Measurements from ENCODE around the gene TRMT44. TPM values are rescaled to one million over a fixed set of nuclear protein-coding genes. Genes with fewer than 3 reads are reported as not detected.

TRMT44 gene, protein sequence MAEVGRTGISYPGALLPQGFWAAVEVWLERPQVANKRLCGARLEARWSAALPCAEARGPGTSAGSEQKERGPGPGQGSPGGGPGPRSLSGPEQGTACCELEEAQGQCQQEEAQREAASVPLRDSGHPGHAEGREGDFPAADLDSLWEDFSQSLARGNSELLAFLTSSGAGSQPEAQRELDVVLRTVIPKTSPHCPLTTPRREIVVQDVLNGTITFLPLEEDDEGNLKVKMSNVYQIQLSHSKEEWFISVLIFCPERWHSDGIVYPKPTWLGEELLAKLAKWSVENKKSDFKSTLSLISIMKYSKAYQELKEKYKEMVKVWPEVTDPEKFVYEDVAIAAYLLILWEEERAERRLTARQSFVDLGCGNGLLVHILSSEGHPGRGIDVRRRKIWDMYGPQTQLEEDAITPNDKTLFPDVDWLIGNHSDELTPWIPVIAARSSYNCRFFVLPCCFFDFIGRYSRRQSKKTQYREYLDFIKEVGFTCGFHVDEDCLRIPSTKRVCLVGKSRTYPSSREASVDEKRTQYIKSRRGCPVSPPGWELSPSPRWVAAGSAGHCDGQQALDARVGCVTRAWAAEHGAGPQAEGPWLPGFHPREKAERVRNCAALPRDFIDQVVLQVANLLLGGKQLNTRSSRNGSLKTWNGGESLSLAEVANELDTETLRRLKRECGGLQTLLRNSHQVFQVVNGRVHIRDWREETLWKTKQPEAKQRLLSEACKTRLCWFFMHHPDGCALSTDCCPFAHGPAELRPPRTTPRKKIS
- polyA plus RNA-seq (ENCODE audit: insufficient read length in 3 of 3), result 10 to 100 TPM; 14.8 to 24.9 (median 17.6) TPM
- long read RNA-seq, donor 1, partial matches to known transcripts, result 0 of 2 reads
- long read RNA-seq, donor 1, other reads (novel, unspliced or antisense), result 0 of 2 reads
- long read RNA-seq, donor 2, partial matches to known transcripts, result 0 of 1 reads
- long read RNA-seq, donor 2, other reads (novel, unspliced or antisense), result 0 of 1 reads
- long read RNA-seq, donor 3, partial matches to known transcripts, result 0 of 1 reads
- long read RNA-seq, donor 3, other reads (novel, unspliced or antisense), result 0 of 1 reads
- long read RNA-seq, donor 4, partial matches to known transcripts, result 0 of 2 reads
- long read RNA-seq, donor 4, other reads (novel, unspliced or antisense), result 0 of 2 reads
- long read RNA-seq, donor 5, result 0 reads
- long read RNA-seq, donor 6, partial matches to known transcripts, result 0 of 5 reads
- long read RNA-seq, donor 6, other reads (novel, unspliced or antisense), result 0 of 5 reads
- long read RNA-seq, donor 7, partial matches to known transcripts, result 0 of 2 reads
- long read RNA-seq, donor 7, other reads (novel, unspliced or antisense), result 0 of 2 reads
- long read RNA-seq, donor 8, result 0 reads
- long read RNA-seq, donor 9, partial matches to known transcripts, result 0 of 1 reads
- long read RNA-seq, donor 9, other reads (novel, unspliced or antisense), result 0 of 1 reads
- long read RNA-seq, donor 10, result 0 reads
- long read RNA-seq, donor 11, partial matches to known transcripts, result 0 of 2 reads
- long read RNA-seq, donor 11, other reads (novel, unspliced or antisense), result 0 of 2 reads
- long read RNA-seq, donor 12, result 0 reads
- long read RNA-seq, donor 13, result 0 reads
- long read RNA-seq, donor 14, partial matches to known transcripts, result 0 of 1 reads
- long read RNA-seq, donor 14, other reads (novel, unspliced or antisense), result 0 of 1 reads
- long read RNA-seq, donor 15, partial matches to known transcripts, result 0 of 1 reads
- long read RNA-seq, donor 15, other reads (novel, unspliced or antisense), result 0 of 1 reads
- long read RNA-seq, donor 16, partial matches to known transcripts, result 0 of 5 reads
- long read RNA-seq, donor 16, other reads (novel, unspliced or antisense), result 0 of 5 reads

DNA sequence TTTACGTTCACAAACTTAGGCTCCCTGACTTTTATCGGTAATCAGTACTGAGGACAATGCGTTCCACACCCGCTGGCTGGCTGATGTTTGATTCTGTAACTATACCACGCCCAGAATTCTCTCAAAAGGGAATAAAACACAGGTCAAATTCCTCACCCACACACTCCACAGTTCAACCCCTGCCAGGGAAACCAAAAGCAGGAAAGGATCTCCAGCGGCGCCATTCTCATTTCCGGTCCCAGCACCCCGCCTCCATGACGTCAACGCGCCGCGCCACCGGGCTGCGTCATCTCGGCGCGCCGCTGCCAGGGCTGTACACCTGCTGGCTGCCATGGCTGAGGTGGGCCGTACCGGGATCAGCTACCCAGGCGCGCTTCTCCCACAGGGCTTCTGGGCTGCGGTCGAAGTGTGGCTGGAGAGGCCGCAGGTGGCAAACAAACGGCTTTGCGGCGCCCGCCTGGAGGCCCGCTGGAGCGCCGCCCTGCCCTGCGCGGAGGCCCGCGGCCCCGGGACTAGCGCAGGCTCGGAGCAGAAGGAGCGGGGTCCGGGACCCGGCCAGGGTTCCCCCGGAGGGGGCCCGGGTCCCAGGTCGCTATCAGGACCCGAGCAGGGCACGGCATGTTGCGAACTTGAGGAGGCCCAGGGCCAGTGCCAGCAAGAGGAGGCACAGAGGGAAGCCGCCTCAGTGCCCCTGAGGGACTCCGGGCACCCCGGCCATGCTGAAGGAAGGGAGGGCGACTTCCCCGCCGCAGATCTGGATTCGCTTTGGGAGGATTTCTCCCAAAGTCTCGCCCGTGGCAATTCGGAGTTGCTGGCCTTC, at the start of gene TRMT44, which contains the start of gene ACOX3:
Gene TRMT44, plus strand, starts transcription at position 286 of the 820 bp plus-strand sequence. Its CDS starts 46 bp downstream, at position 332.
Gene ACOX3, minus strand, starts transcription at position 232 of the 820 bp plus-strand sequence. CDS start 24,202 bp downstream, outside the sequence.
- peak; percentile 75 to 92 (median 88) for DNase-seq (ENCODE audit: extremely low read depth in 1 of 11, low read depth in 9 of 11, low spot score in 4 of 11)

DNA sequence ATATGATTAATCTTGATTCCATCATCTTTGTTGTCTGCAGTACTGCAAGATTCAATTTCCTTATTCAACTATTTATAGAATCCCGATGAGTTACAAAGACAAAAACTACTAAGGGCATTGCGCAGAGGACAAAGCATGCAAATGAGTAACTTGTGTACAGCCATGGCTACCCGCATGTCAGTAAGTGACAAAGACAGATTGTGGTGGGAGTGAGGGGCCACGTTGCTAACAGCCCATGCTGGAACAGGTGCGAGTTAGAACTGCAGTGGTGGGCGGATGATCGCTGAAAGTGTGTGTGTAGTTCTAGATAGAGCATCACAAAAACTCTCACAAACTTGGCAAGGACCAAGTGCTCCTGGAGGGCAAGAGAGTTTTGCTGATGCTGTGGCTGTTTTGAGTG, 49.5 kb upstream of the TRMT44 start:
- no peak for DNase-seq (ENCODE audit: extremely low read depth in 1 of 11, low read depth in 9 of 11, low spot score in 4 of 11)

DNA sequence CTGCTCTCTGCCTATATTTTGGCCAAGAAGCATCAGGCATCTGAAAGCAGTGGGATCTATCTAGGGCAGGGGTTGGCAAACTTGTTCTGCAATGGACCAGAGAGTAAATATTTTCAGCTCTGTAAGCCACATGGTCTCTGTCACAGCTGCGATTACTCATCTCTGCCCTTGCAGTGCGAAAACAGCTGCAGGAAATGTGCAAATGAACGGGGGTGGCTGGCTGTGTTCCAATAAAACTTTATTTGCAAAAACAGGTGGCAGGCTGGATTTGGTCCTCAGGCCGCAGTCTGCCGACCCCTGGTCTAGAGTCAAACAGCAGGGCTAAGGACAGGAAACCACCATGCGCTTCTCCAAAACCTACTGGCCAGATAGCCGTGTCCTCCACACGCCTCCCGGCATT, 48.6 kb upstream of the TRMT44 start:
- DNase-seq (ENCODE audit: extremely low read depth in 1 of 11, low read depth in 9 of 11, low spot score in 4 of 11), result no peak

DNA sequence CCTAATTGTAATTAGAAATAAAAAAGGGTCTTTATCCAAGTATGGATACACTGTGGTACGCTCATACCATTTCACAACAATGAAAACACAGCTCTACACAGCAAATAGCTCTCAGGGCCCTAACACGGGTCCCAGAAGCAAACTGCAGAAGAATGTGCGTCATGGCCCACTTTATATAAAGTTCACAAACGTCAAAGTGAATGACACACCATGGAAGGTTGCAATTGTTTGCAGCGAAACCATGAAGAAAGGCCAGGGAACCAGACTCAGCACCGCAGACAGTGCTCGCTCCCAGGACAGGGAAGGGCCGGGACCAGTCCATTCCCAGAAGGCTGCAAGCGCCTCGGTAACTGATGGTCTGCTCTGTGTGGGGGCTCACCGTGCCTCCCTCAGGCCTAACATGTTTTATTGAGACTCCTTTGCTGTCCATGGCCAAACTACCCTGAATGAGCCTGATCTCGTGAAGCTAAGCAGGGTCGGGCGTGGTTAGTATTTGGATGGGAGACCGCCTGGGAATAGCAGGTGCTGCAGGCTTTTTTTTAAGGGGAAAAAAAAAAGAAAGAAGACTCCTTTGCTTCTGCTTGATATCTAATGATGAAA, 47.9 kb upstream of the TRMT44 start:
- DNase-seq (ENCODE audit: extremely low read depth in 1 of 11, low read depth in 9 of 11, low spot score in 4 of 11), result no peak

DNA sequence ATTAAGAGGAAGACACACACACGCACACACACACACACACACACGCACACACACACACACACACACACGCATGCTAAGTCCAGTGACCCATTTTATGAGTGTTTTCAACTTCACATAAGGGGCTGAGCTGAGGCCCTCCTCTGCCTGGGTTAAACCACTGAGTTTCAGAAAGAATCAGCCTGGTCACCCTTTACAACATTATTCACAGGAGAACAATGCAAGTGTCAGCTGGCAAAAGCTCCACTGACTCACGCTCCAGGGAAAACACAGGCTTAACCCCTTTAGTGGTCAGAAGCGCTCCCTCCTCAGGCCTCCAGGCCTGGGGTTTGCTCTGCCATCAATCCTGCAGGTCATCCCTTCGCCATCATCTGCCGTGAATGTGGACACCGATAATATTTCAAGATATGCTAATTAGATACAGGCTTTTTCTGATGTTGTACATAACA, 47.0 kb upstream of the TRMT44 start:
- DNase-seq (ENCODE audit: extremely low read depth in 1 of 11, low read depth in 9 of 11, low spot score in 4 of 11), result peak in 3 of 11 donors; percentile 40 to 60 (median 50)

DNA sequence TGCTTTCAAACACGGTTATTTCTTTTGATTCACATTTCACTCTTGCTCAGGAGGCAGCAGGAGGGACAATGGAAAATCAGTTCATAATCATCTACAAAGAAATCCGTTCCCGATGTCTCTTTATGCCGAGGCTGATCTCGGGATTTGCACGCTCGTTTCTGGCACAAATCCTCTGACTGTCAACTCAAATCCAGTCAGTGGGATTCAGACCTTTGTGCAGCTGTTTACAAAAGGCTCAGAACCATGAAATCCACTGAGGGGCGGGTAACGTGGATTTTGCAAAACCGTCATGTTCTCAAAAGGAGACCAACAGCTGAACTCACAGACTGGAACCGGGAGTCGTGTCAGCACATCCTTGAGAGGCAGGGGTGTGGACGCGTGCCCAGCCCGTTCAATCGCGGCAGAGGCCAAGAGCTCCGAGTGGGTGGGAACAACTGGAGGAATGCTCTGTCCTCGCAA, 46.5 kb upstream of the TRMT44 start:
- DNase-seq (ENCODE audit: extremely low read depth in 1 of 11, low read depth in 9 of 11, low spot score in 4 of 11), result peak in 1 of 11 donors; percentile 39

DNA sequence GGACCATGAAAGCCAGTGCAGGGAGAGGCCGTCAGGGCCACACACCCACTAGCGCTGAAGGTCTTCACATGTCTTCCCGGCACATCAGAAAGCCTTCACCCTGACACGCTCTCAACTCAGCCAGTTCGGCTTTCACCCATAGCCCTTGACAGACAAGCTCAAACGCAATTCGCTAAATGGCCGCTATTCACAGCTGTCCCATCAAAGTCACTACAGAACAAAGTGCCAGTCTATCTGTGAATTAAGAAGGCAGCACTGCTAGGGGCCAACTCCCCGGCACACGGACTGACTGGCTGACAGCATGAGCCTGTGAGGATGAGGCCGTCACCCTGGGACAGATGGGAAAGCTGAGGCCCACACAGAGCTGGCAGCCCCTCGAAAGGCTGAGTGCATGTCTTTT, 45.8 kb upstream of the TRMT44 start:
- no peak for DNase-seq (ENCODE audit: extremely low read depth in 1 of 11, low read depth in 9 of 11, low spot score in 4 of 11)

DNA sequence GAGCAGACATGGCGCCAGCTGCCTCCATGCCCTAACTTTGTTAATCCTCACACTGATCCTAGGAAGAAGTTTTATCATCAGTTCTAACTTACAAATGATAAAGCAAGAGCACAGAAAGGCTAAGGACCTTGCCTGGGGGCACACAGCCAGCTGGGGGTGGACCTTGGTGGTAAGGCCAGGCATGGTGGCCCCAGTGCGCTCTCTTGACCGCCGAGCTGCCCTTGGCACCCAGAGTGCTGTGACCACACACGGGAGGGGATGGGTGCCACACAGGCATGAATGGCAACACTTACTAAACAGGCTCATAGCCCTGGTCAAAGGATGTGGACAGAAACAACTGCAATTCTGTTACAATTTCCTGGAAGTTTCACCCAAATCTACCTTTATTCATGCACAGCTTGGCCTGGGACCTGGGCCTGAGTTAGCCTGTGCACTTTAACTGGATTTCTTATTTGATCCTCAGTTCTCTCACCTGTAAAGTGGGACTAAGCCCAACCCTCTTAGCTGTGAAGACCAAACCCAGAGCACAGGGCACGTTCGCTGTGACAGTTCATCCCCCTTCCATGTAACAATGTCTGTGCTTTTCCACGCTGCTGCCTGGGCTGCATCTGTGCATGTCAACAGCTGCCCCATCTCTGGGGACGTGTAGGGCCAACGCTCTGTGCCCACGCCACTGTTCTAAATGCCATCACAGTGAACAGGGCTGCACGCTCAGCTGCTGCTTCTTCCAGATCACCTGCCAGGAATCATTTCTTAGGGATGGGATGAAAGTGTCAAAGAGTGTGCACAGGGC, 44.9 kb upstream of the TRMT44 start:
- DNase-seq (ENCODE audit: extremely low read depth in 1 of 11, low read depth in 9 of 11, low spot score in 4 of 11), result no peak

DNA sequence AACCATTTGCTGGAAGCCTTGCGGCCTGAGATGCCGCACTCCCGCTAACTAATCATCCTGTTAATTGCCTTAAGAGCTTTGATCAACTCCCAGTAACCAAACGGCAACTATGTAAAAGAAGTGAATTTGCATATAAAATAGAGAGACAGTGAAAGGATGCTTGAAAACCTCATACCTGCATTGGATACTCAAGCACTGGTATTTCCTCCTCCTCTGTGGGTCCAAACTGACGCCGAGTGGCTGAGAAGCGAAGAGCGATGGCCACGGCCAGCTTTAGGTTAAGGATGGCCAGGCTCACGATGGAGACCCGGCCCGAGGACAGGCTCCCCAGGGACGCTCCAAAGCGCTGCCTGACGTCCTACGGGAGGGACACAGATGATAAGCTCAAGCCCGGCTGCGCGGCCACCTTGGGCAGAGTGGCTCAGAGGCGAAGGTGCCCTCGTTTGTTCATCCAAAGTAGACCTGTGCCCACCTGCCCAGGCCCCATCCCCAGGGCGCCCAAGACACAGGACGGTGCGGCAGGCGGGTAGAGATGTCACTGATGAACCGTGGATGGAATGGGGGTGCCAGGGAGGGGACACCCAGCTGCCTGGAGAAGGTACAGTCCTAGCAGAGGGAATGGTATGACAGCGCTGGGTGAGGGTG, 43.7 kb upstream of the TRMT44 start:
- no peak for DNase-seq (ENCODE audit: extremely low read depth in 1 of 11, low read depth in 9 of 11, low spot score in 4 of 11)

DNA sequence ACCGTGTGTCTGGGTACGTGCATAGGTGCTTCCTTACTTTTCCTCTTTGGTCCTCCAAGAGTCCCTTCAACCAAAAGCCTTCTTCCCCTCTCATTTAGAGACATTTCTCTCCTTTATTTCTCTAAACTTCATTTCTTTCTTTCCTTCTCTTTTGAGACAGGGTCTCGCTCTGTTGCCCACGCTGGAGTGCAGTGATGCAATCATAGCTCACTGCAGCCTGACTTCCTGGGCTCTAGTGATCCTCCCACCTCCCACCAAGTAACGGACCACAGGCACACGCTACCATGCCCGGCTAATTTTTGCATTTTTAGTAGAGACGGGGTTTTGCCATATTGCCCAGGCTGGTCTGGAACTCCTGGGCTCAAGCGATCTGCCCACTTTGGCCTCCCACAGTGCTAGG, 42.2 kb upstream of the TRMT44 start:
- DNase-seq (ENCODE audit: extremely low read depth in 1 of 11, low read depth in 9 of 11, low spot score in 4 of 11), result no peak

DNA sequence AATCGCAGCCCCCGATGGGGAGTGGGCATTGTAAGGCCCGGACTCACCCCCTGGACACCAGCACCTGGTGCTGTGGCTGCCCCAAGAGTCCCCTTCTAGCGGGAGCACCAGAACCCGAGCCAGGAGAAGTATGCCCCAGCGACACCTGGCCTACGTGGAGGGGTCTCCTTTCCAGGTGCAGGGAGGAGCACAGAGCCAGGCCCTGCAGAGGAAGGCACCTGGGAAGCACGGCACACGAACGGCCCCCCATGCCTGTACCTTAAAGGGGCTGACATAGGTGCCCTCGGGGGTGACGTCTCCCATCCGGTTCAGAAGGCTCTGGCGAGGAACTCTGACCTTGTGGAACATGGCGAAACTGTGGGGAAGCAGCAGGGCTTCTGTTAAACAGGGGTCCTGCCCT, 41.3 kb upstream of the TRMT44 start:
- no peak for DNase-seq (ENCODE audit: extremely low read depth in 1 of 11, low read depth in 9 of 11, low spot score in 4 of 11)

DNA sequence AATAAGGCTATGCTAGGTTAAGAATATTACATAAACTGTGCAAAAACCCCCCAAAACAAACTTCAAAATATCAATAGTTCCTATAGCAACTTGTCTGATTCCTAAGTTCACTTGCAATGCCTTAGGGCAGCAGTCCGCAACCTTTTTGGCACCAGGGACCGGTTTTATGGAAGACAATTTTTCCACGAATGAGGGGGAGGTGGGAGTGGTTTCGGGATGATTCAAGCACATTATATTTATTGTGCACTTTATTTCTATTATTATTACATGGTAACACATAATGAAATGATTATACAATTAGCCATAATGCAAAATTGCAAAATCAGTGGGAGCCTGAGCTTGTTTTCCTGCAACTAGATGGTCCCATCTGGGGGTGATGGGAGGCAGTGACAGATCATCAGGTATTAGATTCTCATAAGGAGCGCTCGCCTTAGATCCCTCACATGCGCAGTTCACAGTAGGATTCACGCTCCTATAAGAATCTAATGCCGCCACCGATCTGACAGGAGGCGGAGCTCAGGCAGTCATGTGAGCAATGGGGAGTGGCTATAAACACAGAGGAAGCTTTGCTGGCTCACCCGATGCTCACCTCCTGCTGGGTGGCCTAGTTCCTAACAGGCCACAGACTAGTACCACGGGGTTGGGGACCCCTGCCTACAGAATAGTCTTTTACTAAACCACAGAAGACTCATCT, 39.8 kb upstream of the TRMT44 start:
- no peak for DNase-seq (ENCODE audit: extremely low read depth in 1 of 11, low read depth in 9 of 11, low spot score in 4 of 11)

DNA sequence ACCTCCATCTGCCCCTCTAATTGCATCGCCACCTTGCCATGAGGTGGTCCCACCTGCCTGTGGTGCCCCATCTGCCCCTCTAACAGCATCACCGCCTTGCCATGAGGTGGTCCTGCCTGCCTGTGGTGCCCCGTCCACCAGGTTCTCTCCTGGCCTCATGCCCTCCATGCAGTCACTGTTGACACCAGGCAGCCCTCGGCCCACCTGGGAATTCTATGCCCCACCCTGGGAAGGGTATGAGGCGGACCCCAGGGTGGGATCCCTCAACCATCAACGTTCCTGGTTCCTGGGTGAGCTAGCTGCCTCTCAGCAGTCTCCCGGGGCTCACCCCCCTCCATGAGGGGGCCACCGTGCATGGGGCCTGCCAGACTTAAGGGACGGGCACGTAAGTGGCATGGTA, 38.9 kb upstream of the TRMT44 start:
- no peak for DNase-seq (ENCODE audit: extremely low read depth in 1 of 11, low read depth in 9 of 11, low spot score in 4 of 11)

DNA sequence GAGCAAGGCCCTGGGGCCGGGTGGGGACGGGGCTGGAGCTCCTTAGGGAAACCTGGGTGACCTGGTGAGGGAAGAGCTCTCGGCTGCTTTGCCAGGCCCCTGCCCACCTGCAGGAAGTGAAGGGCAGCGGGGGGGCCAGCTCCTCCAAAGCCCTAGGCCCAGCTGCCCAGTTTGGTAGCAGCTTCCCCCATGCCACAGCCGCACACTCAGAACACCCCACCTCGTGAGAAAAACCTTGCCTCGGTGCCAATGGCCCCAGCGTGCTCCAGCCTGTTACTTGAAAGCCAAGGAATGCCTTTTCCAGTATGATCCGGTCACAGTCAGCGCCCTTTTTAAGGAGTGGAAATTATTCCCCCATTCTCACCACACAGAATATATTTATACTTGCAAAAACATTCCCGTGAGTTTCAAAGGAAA, 38.4 kb upstream of the TRMT44 start:
- no peak for DNase-seq (ENCODE audit: extremely low read depth in 1 of 11, low read depth in 9 of 11, low spot score in 4 of 11)

DNA sequence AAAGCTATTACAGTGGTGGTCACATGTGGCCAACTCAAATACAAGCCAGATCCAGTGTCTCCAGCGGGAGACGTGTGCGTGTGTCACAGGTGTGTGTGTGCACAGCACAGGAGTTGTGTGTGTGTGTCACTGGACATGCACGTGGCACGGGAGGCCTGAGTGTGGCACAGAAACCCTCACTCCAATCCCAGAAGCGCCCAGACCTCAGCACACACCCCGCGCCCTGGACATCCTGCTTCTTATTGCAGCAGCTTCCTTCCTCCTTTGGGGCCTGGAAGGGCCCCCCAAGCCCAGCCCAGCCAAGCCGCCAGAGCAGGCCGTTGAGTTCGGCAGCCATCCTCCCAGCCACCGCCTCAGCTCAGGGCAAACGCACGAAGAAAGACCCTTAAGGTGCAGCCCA, 37.9 kb upstream of the TRMT44 start:
- DNase-seq (ENCODE audit: extremely low read depth in 1 of 11, low read depth in 9 of 11, low spot score in 4 of 11), result no peak
